SK-N-SH (cell line): ENCODE results near the gene PMF1. TPM values are rescaled to one million over a fixed set of nuclear protein-coding genes. Genes with fewer than 3 reads are reported as not detected.

Experiments used
- CTCF ChIA-PET: fragments of 300-600, 350-600 bp; formaldehyde crosslinking; extraction: SDS; loops from one replicate; lab custom pipeline; 2021; lab: Yijun Ruan, JAX
- POLR2A ChIA-PET: fragments of 350-600 bp; sonication (Branson Sonifier 250); formaldehyde crosslinking; extraction: SDS; loops from one replicate; lab custom pipeline; 2020; ENCODE audit warnings: antibody characterized with exemption, inconsistent platforms; lab: Yijun Ruan, JAX
- DNase-seq: peaks from one replicate; pipeline ENCODE4 v3.0.0; 2012
- H2AFZ ChIP-seq: fragments of 200-600 bp; sonication (generic); 2 replicates; pipeline ENCODE4 v1.8.1; 2016; ENCODE audit warnings: antibody characterized with exemption, mild to moderate bottlenecking, low read depth
- H3F3A ChIP-seq: fragments of 200-600 bp; sonication (generic); replicated peaks from 2 replicates; pipeline ENCODE3; 2016; ENCODE audit warnings: antibody characterized with exemption, mild to moderate bottlenecking; ENCODE audit not compliant: insufficient read depth
- H3K27ac ChIP-seq, 2 experiments: fragments of 200-500 bp in 1 of 2; fragments of 200-600 bp in 1 of 2; sonication (Bioruptor generic) in 1 of 2; sonication (generic), shearing (Covaris generic) in 1 of 2; 2 replicates each; pipeline versions ENCODE4 v1.5.1 to v1.6.1; 2014 to 2016; ENCODE audit warnings: low read depth in 2 of 2, inconsistent platforms in 1 of 2, low read length in 1 of 2, mild to moderate bottlenecking in 1 of 2, mixed read lengths in 1 of 2
- H3K27me3 ChIP-seq: fragments of 200-600 bp; sonication (generic), shearing (Covaris generic); 2 replicates; pipeline ENCODE4 v1.6.1; 2016; ENCODE audit warnings: mixed run types; ENCODE audit not compliant: insufficient read depth
- H3K36me3 ChIP-seq, 2 experiments: fragments of 200-500 bp in 1 of 2; fragments of 200-600 bp in 1 of 2; sonication (Bioruptor generic) in 1 of 2; sonication (generic) in 1 of 2; replicated peaks in 1 of 2; 2 replicates each; pipeline versions ENCODE3 to v1.5.1; 2014 to 2016; ENCODE audit warnings: low read length in 1 of 2, mild to moderate bottlenecking in 1 of 2; ENCODE audit not compliant: insufficient read depth in 2 of 2, control insufficient read depth in 1 of 2
- H3K4me1 ChIP-seq, 2 experiments: fragments of 200-500 bp in 1 of 2; fragments of 200-600 bp in 1 of 2; sonication (Bioruptor generic) in 1 of 2; sonication (generic), shearing (Covaris generic) in 1 of 2; 2 replicates each; pipeline versions ENCODE4 v1.5.1 to v1.6.1; 2014 to 2016; ENCODE audit warnings: low read depth in 1 of 2, low read length in 1 of 2, mixed run types in 1 of 2; ENCODE audit not compliant: insufficient read depth in 2 of 2, control insufficient read depth in 1 of 2
- H3K4me2 ChIP-seq: fragments of 200-600 bp; sonication (generic), shearing (Covaris generic); 2 replicates; pipeline ENCODE4 v1.6.1; 2017; ENCODE audit warnings: mixed run types
- H3K4me3 ChIP-seq, 2 experiments: fragments of 200-500 bp in 1 of 2; fragments of 200-600 bp in 1 of 2; sonication (Bioruptor generic) in 1 of 2; sonication (generic), shearing (Covaris generic) in 1 of 2; 2 replicates each; pipeline versions ENCODE4 v1.5.1 to v1.8.1; 2014 to 2016; ENCODE audit warnings: low read depth in 2 of 2, inconsistent platforms in 1 of 2, low read length in 1 of 2, mild to moderate bottlenecking in 1 of 2, mixed read lengths in 1 of 2, moderate library complexity in 1 of 2
- H3K79me2 ChIP-seq: fragments of 200-600 bp; sonication (generic); 2 replicates; pipeline ENCODE4 v1.8.1; 2017; ENCODE audit warnings: mild to moderate bottlenecking; ENCODE audit not compliant: insufficient read depth
- H3K9ac ChIP-seq: fragments of 200-600 bp; sonication (generic); 2 replicates; pipeline ENCODE4 v1.6.1; 2017; ENCODE audit warnings: mixed run types
- H3K9me2 ChIP-seq: fragments of 200-600 bp; sonication (generic); 2 replicates; pipeline ENCODE4 v1.6.1; 2017; ENCODE audit warnings: mixed run types
- H3K9me3 ChIP-seq: fragments of 200-600 bp; sonication (generic); 2 replicates; pipeline ENCODE4 v1.6.1; 2017; ENCODE audit warnings: mixed run types, mild to moderate bottlenecking, moderate library complexity
- H4K20me1 ChIP-seq: fragments of 200-600 bp; sonication (generic); 2 replicates; pipeline ENCODE4 v1.6.1; 2017; ENCODE audit warnings: mild to moderate bottlenecking, mixed run types; ENCODE audit not compliant: insufficient read depth
- EZH2phosphoT487 ChIP-seq: fragments of 200-600 bp; sonication (generic); IDR thresholded peaks from 2 replicates; pipeline ENCODE4 v1.6.1; 2017; ENCODE audit warnings: low read depth, mixed run types, mild to moderate bottlenecking, antibody characterized with exemption, moderate library complexity, borderline replicate concordance
- JUND ChIP-seq: IDR thresholded peaks from 2 replicates; pipeline ENCODE4 v1.4.0; 2012
- MXI1 ChIP-seq: IDR thresholded peaks from 2 replicates; pipeline ENCODE4 v1.6.1; 2012; ENCODE audit warnings: mild to moderate bottlenecking, low read depth, low read length, improper control_type of control experiment
- NRF1 ChIP-seq: IDR thresholded peaks from 2 replicates; pipeline ENCODE4 v1.6.1; 2012; ENCODE audit warnings: low read depth, mild to moderate bottlenecking, low read length
- RFX5 ChIP-seq: IDR thresholded peaks from 2 replicates; pipeline ENCODE4 v1.6.1; 2012; ENCODE audit warnings: mild to moderate bottlenecking, improper control_type of control experiment, low read length
- RXRA ChIP-seq: IDR thresholded peaks from 2 replicates; pipeline ENCODE4 v1.4.0; 2012; ENCODE audit warnings: low read depth, mild to moderate bottlenecking, borderline replicate concordance
- SMC3 ChIP-seq: IDR thresholded peaks from 2 replicates; pipeline ENCODE4 v1.6.1; 2012; ENCODE audit warnings: low read depth, low read length, improper control_type of control experiment
- TAF1 ChIP-seq: IDR thresholded peaks from 2 replicates; pipeline ENCODE4 v1.6.1; 2012; ENCODE audit warnings: low read depth, mild to moderate bottlenecking, low read length, moderate library complexity, borderline replicate concordance
- TEAD4 ChIP-seq: IDR thresholded peaks from 2 replicates; pipeline ENCODE4 v1.4.0; 2012; ENCODE audit warnings: mild to moderate bottlenecking, borderline replicate concordance; ENCODE audit not compliant: insufficient read depth
- YY1 ChIP-seq: IDR thresholded peaks from 2 replicates; pipeline ENCODE4 v1.4.0; 2012; ENCODE audit warnings: low read depth, mild to moderate bottlenecking
- WGBS: methylation state at CpG from one replicate; pipeline ENCODE4 v1.1.6; 2017; ENCODE audit warnings: low lambda C conversion rate; 5-methylcytosine and 5-hydroxymethylcytosine counted together
- polyA plus RNA-seq, 3 experiments: library from polyadenylated mRNA; depleted of rRNA; stranded (reverse); fragments of >200 nt; gene quantifications; 2 replicates each; pipeline ENCODE4 v1.2.3, GENCODE V29; 2012
- TF ChIP-seq, protein P1 (sequence below): IDR thresholded peaks from 2 replicates; pipeline ENCODE4 v1.6.1; 2012; ENCODE audit warnings: mild to moderate bottlenecking, low read depth, low read length, moderate library complexity
- TF ChIP-seq, protein P2 (sequence below): fragments of 150-350 bp; IDR thresholded peaks from 2 replicates; pipeline ENCODE4 v1.6.1; 2016; ENCODE audit warnings: mild to moderate bottlenecking, low read depth, low read length

Gene PMF1
- polyA plus RNA-seq, 1 of the 3 experiments (the other 2 are of a cell fraction) = 89.5 TPM

DNA sequence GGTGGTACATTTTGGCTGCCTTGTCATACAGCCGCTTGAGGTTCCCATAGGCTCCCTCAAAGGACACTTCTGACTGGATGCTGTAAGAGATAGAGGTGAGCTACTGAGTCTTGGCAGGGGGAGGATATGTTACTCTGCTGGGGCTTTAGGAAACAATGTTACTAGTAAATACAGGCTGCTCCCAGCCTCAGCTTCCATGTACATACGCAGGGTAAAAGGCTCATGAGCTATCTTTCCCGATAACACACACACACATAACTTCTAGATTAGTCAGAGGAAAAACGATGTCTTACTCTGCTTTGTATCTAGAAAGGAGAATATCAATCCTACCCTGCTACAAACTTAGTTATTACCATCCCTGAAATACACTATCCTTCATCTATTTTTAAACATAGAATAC, 55.5 kb downstream of the PMF1 start:
- Histone ChIP-seq H3K4me2 (no peak overlapping the region), H3K9me2 (no peaks in the 10 kb centered on the region), H3F3A (peaks cover 23% of the 10 kb centered on the region), H3K4me1 (peaks cover 0 to 3% of the 10 kb centered on the region in 2 experiments; a peak in 2 of 4 replicates), H3K79me2 (no peaks in the 10 kb centered on the region), H2AFZ (no peak overlapping the region), H3K27me3 (no peaks in the 10 kb centered on the region), H4K20me1 (peaks cover 5% of the 10 kb centered on the region; the same call in 1 of the 2 replicates), H3K9me3 (no peaks in the 10 kb centered on the region), H3K4me3 (no peak overlapping the region), H3K9ac (no peak overlapping the region), H3K27ac (no peak overlapping the region), H3K36me3 (peaks cover 61 to 73% of the 10 kb centered on the region in 2 experiments)
- TF ChIP-seq JUND (peak; percentile 29; the same call in 1 of the 2 replicates), MXI1 (no peak)
- POLR2A ChIA-PET = interaction anchor here (1.2 kb wide), 1 partner anchor 14 kb away, joined by 3 read pairs; the partner anchor contains the start of gene SMG5
- 57% methylated on average over 4 of the region's 4 CpGs for WGBS
- DNase-seq = no peak
- CTCF ChIA-PET = interaction anchor here (1.1 kb wide), 1 partner anchor 11 kb away, joined by 4 read pairs; no protein-coding TSS in a partner anchor

DNA sequence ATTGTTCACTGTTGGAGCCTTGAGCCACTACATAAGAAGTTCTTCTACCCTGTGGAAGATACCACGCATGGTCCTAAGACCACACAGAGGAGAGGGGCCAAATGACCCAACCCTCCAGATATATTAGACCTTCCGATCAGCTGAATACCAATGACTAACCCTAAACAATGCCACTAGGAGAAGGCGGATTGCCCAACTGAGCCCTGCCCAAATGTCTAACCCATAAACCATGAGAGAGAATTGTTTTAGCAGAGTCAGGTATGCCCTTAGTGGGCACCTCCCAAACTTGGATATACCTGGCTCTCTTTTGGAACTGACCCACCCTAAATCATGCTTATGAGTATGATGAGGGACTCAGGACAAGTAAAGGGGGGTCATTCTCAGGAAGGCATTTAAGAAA, 57.5 kb downstream of the PMF1 start:
- no peaks in the 10 kb centered on the region for H3K9me2 ChIP-seq
- POLR2A ChIA-PET = no interaction called here
- H3K4me2 ChIP-seq = no peak overlapping the region
- H3K27me3 ChIP-seq = no peaks in the 10 kb centered on the region
- peaks cover 19% of the 10 kb centered on the region for H3F3A ChIP-seq
- H3K36me3 ChIP-seq = peaks cover 69 to 81% of the 10 kb centered on the region in 2 experiments
- no peak overlapping the region for H3K27ac ChIP-seq
- no peak overlapping the region for H3K4me3 ChIP-seq
- no peak for DNase-seq
- H2AFZ ChIP-seq = no peak overlapping the region
- CTCF ChIA-PET = interaction anchor here (2.2 to 3.9 kb wide), 2 partner anchors 10 to 49 kb away, joined by 8 to 24 read pairs; no protein-coding TSS in a partner anchor
- TF ChIP-seq RXRA (no peak), EZH2phosphoT487 (no peak), SMC3 (no peak), MXI1 (no peak), TAF1 (no peak), YY1 (no peak), TEAD4 (no peak), RFX5 (no peak), JUND (no peak), NRF1 (no peak)
- TF ChIP-seq, protein P1, sequence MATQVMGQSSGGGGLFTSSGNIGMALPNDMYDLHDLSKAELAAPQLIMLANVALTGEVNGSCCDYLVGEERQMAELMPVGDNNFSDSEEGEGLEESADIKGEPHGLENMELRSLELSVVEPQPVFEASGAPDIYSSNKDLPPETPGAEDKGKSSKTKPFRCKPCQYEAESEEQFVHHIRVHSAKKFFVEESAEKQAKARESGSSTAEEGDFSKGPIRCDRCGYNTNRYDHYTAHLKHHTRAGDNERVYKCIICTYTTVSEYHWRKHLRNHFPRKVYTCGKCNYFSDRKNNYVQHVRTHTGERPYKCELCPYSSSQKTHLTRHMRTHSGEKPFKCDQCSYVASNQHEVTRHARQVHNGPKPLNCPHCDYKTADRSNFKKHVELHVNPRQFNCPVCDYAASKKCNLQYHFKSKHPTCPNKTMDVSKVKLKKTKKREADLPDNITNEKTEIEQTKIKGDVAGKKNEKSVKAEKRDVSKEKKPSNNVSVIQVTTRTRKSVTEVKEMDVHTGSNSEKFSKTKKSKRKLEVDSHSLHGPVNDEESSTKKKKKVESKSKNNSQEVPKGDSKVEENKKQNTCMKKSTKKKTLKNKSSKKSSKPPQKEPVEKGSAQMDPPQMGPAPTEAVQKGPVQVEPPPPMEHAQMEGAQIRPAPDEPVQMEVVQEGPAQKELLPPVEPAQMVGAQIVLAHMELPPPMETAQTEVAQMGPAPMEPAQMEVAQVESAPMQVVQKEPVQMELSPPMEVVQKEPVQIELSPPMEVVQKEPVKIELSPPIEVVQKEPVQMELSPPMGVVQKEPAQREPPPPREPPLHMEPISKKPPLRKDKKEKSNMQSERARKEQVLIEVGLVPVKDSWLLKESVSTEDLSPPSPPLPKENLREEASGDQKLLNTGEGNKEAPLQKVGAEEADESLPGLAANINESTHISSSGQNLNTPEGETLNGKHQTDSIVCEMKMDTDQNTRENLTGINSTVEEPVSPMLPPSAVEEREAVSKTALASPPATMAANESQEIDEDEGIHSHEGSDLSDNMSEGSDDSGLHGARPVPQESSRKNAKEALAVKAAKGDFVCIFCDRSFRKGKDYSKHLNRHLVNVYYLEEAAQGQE = no peak
- TF ChIP-seq, protein P2, sequence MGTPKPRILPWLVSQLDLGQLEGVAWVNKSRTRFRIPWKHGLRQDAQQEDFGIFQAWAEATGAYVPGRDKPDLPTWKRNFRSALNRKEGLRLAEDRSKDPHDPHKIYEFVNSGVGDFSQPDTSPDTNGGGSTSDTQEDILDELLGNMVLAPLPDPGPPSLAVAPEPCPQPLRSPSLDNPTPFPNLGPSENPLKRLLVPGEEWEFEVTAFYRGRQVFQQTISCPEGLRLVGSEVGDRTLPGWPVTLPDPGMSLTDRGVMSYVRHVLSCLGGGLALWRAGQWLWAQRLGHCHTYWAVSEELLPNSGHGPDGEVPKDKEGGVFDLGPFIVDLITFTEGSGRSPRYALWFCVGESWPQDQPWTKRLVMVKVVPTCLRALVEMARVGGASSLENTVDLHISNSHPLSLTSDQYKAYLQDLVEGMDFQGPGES = no peak
- no peaks in the 10 kb centered on the region for H3K4me1 ChIP-seq
- no peaks in the 10 kb centered on the region for H3K79me2 ChIP-seq
- no peaks in the 10 kb centered on the region for H3K9me3 ChIP-seq
- WGBS = 100% methylated on average over 2 of the region's 3 CpGs
- no peaks in the 10 kb centered on the region for H4K20me1 ChIP-seq
- H3K9ac ChIP-seq = no peak overlapping the region
